HG03460 (cell line): ENCODE data around the gene MAP10.
"Not testable (repeated sequence)": the region's sequence is repeated elsewhere in the genome, so short reads cannot be mapped to it uniquely, and the experiment has no call there.

Experiments
- ATAC-seq: cut with Tn5 transposase; IDR thresholded peaks from one replicate; pipeline ENCODE4 v1.9.1; 2021; ENCODE audit not compliant: unreplicated experiment

MAP10 gene, protein sequence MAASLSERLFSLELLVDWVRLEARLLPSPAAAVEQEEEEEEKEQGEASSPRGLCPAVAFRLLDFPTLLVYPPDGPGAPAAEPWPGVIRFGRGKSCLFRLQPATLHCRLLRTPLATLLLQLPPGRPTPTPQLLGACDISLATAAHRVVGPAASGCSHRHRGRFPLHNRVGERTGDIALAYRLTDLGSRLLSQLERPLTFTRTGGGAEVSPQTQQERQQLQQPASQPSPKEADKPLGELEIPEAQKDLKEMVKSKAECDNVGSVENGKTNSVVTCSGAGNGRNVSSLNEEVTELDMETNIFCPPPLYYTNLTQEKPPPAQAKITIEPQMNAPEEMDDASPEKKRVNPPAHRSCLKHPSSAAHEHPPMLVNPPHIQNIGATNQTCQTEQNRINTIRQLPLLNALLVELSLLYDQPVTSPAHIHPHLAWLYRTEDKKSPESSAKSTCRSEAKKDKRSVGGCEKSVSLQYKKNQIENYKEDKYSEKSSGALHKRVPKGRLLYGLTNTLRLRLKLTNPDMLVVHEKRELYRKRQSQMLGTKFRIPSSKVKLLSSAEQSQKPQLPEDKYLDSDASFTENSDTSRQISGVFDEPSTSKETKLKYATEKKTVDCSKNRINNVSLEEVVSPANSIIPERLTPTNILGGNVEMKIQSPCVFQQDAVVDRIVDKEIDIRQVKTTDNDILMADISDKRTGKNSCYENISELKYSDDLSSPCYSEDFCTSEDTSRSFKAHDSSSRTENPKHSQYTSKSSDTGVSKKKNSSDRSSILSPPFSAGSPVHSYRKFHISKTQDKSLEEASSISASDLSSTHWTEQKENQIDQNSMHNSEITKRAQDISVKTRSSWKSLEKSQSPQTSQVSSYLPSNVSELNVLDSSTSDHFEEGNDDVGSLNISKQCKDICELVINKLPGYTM

DNA sequence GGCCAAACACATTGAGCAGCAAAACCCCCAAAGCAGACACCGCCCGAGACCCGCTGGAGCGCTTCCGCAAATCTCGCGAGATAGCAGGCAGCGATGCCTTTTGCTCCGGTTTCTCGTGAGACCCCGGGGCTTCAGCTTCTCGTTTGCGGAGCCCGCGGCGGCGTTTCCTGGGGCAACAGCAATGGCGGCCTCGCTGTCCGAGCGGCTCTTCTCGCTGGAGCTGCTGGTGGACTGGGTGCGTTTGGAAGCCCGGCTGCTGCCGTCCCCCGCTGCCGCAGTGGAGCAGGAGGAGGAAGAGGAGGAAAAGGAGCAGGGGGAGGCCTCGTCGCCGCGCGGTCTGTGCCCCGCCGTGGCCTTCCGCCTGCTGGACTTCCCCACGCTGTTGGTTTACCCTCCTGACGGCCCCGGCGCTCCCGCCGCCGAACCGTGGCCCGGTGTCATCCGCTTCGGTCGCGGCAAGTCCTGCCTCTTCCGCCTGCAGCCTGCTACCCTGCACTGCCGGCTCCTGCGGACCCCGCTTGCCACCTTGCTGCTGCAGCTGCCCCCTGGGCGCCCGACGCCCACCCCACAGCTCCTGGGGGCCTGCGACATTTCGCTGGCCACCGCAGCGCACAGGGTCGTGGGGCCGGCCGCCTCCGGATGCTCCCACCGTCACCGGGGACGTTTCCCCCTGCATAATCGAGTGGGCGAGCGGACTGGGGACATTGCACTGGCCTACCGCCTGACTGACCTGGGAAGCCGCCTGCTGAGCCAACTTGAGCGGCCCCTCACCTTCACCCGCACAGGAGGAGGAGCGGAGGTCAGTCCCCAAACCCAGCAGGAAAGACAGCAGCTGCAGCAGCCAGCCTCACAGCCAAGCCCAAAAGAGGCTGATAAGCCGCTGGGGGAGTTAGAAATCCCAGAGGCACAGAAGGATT is at the start of gene MAP10:
Gene MAP10, plus strand, starts transcription at position 148 of the 917 bp plus-strand sequence. Its CDS starts 34 bp downstream, at position 182.
- ATAC-seq: peak; percentile 97

- no peak for ATAC-seq
These were observed 40.6 kb upstream of the MAP10 start for GRCh38 chr1:232764458-232765251.

DNA sequence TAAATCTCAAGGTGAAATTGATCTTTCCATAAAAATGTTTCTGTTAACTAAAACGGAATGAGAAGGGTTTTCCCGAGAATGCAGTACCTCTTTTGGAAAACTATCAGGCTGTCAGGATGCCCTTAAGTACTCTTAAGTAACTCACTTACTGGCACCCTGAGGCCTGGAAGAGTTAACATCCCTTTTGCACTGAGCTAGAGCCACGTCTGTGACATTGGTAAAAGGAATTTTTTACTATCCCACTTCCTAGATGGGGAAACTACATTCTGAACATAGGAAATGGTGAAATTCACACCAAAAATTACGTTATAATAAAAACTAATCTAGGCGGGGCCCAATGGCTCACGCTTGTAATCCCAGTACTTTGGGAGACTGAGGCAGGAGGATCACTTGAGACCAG is 39.7 kb upstream of the MAP10 start:
- no peak for ATAC-seq

GRCh38 chr1:232766241-232766890 is 38.9 kb upstream of the MAP10 start:
- no peak for ATAC-seq

- no peak for ATAC-seq
These were observed 38.3 kb upstream of the MAP10 start for GRCh38 chr1:232766904-232767303.

DNA sequence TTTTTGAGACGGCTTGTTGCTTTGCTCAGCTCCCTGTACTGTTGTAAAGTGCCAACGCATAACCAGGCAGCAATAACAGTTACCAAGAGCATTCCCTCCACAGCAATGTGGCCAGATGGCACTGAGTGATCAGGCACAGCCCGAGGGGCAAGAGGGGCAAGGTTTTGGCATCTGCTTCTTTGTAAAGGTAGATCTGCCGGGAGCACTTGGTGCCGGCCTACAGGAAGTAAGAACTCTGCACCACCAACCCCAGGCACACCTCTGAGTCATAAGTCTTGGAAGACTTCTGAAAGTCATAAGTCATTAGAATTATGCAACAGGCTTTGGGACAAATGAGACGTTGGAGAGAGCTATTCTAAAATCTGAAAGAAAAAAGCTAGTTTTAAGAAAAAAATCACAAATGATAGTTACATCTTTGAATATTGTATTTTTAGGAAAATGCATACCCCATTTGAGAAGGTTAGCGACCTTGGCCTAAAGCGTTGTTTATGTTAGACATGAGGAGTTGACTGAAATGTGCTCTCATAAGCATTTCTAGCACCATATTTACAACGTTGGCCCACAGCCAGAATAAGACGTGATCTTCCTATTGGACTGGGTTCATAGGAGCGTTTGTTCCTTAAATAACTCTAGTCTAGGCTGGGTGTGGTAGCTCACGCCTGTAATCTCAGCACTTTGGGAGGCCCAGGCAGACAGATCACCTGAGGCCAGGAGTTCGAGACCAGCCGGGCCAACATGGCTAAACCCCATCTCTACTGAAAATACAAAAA is 37.7 kb upstream of the MAP10 start:
- no peak for ATAC-seq

- ATAC-seq: no peak
These were observed 36.4 kb upstream of the MAP10 start for GRCh38 chr1:232768793-232769192.

GRCh38 chr1:232769733-232770132 is 35.5 kb upstream of the MAP10 start:
- no peak for ATAC-seq

GRCh38 chr1:232773752-232774151 is 31.5 kb upstream of the MAP10 start:
- ATAC-seq: no peak

GRCh38 chr1:232776526-232777106 is 28.6 kb upstream of the MAP10 start:
- no peak for ATAC-seq

DNA sequence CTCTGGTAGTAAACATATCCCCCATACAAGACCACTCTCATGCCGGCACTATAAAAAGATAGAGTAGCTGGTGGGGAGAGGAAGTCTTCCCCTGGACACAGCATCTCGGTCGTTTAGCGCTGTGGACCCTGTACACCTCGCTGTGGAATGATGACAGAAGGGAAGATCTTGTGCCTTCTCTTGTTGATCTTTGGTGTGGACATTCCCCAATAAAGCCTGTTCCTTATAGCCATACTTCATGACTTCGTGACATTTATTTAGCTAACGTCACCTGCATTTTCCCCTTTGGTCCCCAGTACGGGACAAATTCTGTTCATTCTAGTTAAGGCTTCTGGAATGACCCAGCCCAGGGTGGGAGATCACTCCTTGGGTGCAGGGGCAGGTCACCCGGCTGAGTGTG is 24.9 kb upstream of the MAP10 start:
- ATAC-seq: no peak

- ATAC-seq: no peak
These were observed 20.4 kb upstream of the MAP10 start for GRCh38 chr1:232784794-232785193.

DNA sequence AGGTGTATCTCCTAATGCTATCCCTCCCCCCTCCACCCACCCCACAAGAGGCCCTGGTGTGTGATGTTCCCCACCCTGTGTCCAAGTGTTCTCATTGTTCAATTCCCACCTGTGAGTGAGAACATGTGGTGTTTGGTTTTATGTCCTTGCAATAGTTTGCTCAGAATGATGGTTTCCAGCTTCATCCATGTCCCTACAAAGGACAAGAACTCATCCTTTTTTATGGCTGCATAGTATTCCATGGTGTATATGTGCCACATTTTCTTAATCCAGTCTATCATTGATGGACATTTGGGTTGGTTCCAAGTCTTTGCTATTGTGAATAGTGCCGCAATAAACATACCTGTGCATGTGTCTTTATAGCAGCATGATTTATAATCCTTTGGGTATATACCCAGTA is 19.6 kb upstream of the MAP10 start:
- ATAC-seq: not testable (repeated sequence)

DNA sequence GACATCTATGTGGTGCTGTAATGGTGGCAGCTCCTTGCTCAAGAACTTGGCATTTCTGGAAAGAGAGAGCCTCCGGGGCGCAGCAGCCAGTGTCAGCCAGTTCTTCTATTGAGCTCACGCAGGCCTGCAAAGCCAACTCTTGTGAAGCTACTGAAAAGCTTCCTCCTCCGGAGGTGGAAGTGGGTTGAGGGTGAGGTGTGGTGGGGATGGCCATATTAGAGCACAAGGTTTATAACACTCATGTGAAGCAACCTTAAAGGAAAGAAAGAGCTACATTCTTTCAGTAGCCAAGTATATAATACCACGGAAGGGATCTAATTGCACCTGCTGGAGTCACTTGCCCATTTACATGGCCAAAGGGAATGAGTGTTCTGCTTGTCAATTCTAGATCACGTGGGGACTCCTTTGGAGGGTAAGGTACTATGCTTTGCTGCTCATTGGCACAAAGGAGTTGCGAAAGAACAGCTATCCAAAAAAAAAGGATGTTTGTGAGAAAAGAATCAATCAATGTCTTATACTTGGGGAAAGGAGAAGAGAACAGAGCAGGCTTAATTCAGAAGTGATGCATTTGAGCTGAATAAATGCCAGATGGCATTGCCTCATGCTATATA is 18.3 kb upstream of the MAP10 start:
- no peak for ATAC-seq

- no peak for ATAC-seq
These were observed 16.9 kb upstream of the MAP10 start for GRCh38 chr1:232788235-232788872.

DNA sequence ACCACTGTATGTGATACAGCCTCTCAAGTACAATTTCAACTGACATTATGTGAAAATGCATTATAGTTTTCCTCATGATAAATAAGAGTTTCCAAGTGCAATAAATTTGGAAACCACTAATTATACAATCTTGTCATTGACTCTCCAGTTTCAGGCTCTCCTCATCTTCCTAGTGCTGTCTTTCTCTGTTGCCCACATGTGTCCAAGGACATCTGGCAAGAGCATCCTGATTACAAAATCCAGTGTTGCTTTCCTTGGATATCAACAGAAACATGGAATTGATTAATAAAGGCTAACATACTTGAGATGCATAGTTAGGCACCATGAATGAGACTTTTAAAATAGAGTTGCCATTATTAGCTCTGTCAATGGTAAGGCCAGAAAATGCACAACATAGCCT is 15.6 kb upstream of the MAP10 start:
- ATAC-seq: no peak

DNA sequence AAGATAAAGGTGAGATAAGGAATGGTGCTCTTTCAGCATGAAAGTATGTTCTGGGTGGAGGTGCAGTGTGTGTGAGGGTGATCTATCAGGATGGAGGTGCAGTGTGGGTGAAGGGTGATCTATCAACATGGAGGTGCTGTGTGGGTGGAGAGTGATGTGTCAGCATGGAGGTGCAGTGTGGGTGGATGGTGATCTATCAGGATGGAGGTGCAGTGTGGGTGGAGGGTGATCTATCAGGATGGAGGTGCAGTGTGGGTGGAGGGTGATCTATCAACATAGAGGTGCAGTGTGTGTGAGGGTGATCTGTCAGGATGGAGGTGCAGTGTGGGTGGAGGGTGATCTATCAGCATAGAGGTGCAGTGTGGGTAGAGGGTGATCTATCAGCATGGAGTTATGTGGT is 12.3 kb upstream of the MAP10 start:
- no peak for ATAC-seq

DNA sequence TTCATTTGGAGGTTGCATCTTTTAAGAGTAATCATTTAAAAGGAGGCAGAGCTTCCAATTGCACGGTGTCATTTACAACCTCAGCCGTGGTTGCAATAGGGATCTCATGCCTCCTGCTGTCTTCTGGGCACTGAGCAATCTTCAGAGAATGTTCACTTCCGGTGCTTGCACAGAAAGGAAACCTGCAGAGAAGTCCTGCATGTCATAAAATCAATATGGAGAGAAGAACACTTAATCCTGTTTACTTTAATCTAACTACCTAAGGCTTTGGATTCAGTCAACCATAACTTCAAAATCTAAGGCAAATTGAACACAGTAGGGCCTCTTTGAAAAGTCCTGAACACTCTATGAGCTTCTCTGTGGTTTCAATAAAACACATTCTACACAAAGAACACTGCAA is 11.3 kb upstream of the MAP10 start:
- no peak for ATAC-seq
